GM13977 (cell line): ENCODE data around the gene AURKB.

Source experiments
- DNase-seq: peaks from one replicate; pipeline ENCODE4 v3.0.0; 2012; ENCODE audit warnings: low spot score
- CTCF ChIP-seq: IDR thresholded peaks from 2 replicates; pipeline ENCODE4 v1.5.1; 2012; ENCODE audit warnings: mild to moderate bottlenecking, control low read depth; ENCODE audit not compliant: insufficient read depth; ENCODE audit errors: extremely low read depth, missing control alignments
- in situ Hi-C: fragments of 300-500 bp; cut with MboI; formaldehyde crosslinking; loops from one replicate; pipeline ENCODE4 v1.12.0; 2022; ENCODE audit warnings: low sequenced_read_pairs, low pct_unique_long_range_greater_than_20kb, mixed read lengths, inconsistent platforms; ENCODE audit not compliant: unreplicated experiment

AURKB gene

GRCh38 chr17:8224891-8225812, 14.8 kb upstream of the AURKB start:
- in situ Hi-C loops, result no loop called here
- no peak for DNase-seq
- no peak for TF ChIP-seq CTCF

- TF ChIP-seq CTCF, result peak; percentile 51
- DNase-seq, result peak; percentile 42
- in situ Hi-C loops, result no loop called here
Observed at GRCh38 chr17:8223356-8224126, 13.2 kb upstream of the AURKB start.

GRCh38 chr17:8222630-8223355, 12.4 kb upstream of the AURKB start:
- peak; percentile 71 for DNase-seq
- no peak for TF ChIP-seq CTCF
- in situ Hi-C loops, result no loop called here

GRCh38 chr17:8222380-8222629, 11.9 kb upstream of the AURKB start:
- no peak for TF ChIP-seq CTCF
- in situ Hi-C loops, result no loop called here

GRCh38 chr17:8221663-8222379, 11.4 kb upstream of the AURKB start:
- in situ Hi-C loops, result no loop called here
- no peak for TF ChIP-seq CTCF
- DNase-seq, result peak; percentile 56

More at GRCh38 chr17:8222380-8222629, 11.9 kb upstream of the AURKB start:
- peak; percentile 62 for DNase-seq
